AG10803 (cell line): Measurements from ENCODE around the gene TARP.

Source experiments
- DNase-seq: peaks from one replicate; pipeline ENCODE4 v3.0.0; 2010; ENCODE audit warnings: low read depth
- H3K4me3 ChIP-seq: 2 replicates; pipeline ENCODE4 v1.5.1; 2011; ENCODE audit warnings: mild to moderate bottlenecking, low read length, control low read depth
- CTCF ChIP-seq: conservative IDR thresholded peaks from 2 replicates; pipeline ENCODE4 v1.5.1; 2011; ENCODE audit warnings: mild to moderate bottlenecking, low read length, control low read depth, inconsistent platforms

Gene TARP

GRCh38 chr7:38300175-38300574, 26.7 kb upstream of the TARP start:
- no peak for DNase-seq
- TF ChIP-seq CTCF: no peak
- no peak overlapping the region for H3K4me3 ChIP-seq

GRCh38 chr7:38299275-38299931, 26.0 kb upstream of the TARP start:
- H3K4me3 ChIP-seq: no peak overlapping the region
- DNase-seq: no peak
- TF ChIP-seq CTCF: no peak

- no peak for DNase-seq
- TF ChIP-seq CTCF: no peak
- H3K4me3 ChIP-seq: no peak overlapping the region
These were observed 22.8 kb upstream of the TARP start for GRCh38 chr7:38296059-38296857.

GRCh38 chr7:38294926-38295325, 21.5 kb upstream of the TARP start:
- no peak for DNase-seq
- H3K4me3 ChIP-seq: no peak overlapping the region
- TF ChIP-seq CTCF: no peak

GRCh38 chr7:38292442-38292841, 19.0 kb upstream of the TARP start:
- no peak overlapping the region for H3K4me3 ChIP-seq
- DNase-seq: no peak
- TF ChIP-seq CTCF: no peak

GRCh38 chr7:38291650-38292049, 18.2 kb upstream of the TARP start:
- no peak overlapping the region for H3K4me3 ChIP-seq
- DNase-seq: no peak
- TF ChIP-seq CTCF: no peak

GRCh38 chr7:38291117-38291647, 17.7 kb upstream of the TARP start:
- DNase-seq: no peak
- no peak for TF ChIP-seq CTCF
- H3K4me3 ChIP-seq: no peak overlapping the region
